K562 (cell line): ENCODE measurements around the gene MAP3K7. TPM values are rescaled to one million over a fixed set of nuclear protein-coding genes. Genes with fewer than 3 reads are reported as not detected.

Experiments used
- BCOR ChIP-seq: fragments of 450-650 bp; IDR thresholded peaks from 2 replicates; pipeline ENCODE4 v1.6.1; 2016
- CBX2 ChIP-seq: fragments of 200-600 bp; sonication (generic); IDR thresholded peaks from one replicate; pipeline ENCODE4 v1.6.1; 2012; ENCODE audit warnings: mild to moderate bottlenecking, low read length, inconsistent platforms; ENCODE audit not compliant: insufficient read depth, poor library complexity, severe bottlenecking
- CTBP1 ChIP-seq: fragments of 450-650 bp; IDR thresholded peaks from 2 replicates; pipeline ENCODE4 v1.6.1; 2016; ENCODE audit warnings: borderline replicate concordance
- FOXK1 ChIP-seq: sonication (generic); formaldehyde crosslinking; IDR thresholded peaks from 2 replicates; pipeline ENCODE4 v1.8.0; 2022; ENCODE audit warnings: missing genetic modification reagents, mild to moderate bottlenecking, borderline replicate concordance
- HEY1 ChIP-seq: fragments of 250-450 bp; sonication (Bioruptor Pico); IDR thresholded peaks from 2 replicates; pipeline ENCODE4 v1.5.0; 2020; ENCODE audit warnings: mild to moderate bottlenecking, moderate library complexity, borderline replicate concordance
- MEIS2 ChIP-seq: fragments of 450-650 bp; IDR thresholded peaks from 2 replicates; pipeline ENCODE4 v1.6.1; 2014; ENCODE audit warnings: mild to moderate bottlenecking; ENCODE audit not compliant: partially characterized antibody
- NCOA1 ChIP-seq: fragments of 450-650 bp; IDR thresholded peaks from 2 replicates; pipeline ENCODE4 v1.6.1; 2016; ENCODE audit warnings: low read depth
- NCOA6 ChIP-seq: fragments of 450-650 bp; IDR thresholded peaks from 2 replicates; pipeline ENCODE4 v1.6.1; 2017; ENCODE audit warnings: mild to moderate bottlenecking
- NCOR1 ChIP-seq: fragments of 450-650 bp; IDR thresholded peaks from 2 replicates; pipeline ENCODE4 v1.6.1; 2016; ENCODE audit warnings: mild to moderate bottlenecking, moderate library complexity
- SAP30 ChIP-seq: fragments of 200-600 bp; sonication (generic); IDR thresholded peaks from 2 replicates; pipeline ENCODE4 v1.6.1; 2012; ENCODE audit warnings: borderline replicate concordance, low read depth, mild to moderate bottlenecking, moderate library complexity, low read length, control low read depth, inconsistent platforms; ENCODE audit not compliant: insufficient read depth, poor library complexity, severe bottlenecking
- TAF15 ChIP-seq: fragments of 200-400 bp; formaldehyde crosslinking; IDR thresholded peaks from 2 replicates; pipeline ENCODE4 v1.6.1; 2017; ENCODE audit warnings: mild to moderate bottlenecking, low read depth, low read length, moderate library complexity
- U2AF1 ChIP-seq: fragments of 200-400 bp; formaldehyde crosslinking; optimal IDR thresholded peaks from 2 replicates; pipeline ENCODE3; 2017; ENCODE audit warnings: mild to moderate bottlenecking, low read depth, low read length, moderate library complexity
- ZNF12 ChIP-seq: sonication (generic); formaldehyde crosslinking; IDR thresholded peaks from 2 replicates; pipeline ENCODE4 v1.4.0; 2020; ENCODE audit warnings: mild to moderate bottlenecking, missing genetic modification reagents
- ZNF212 ChIP-seq: fragments of 450-650 bp; formaldehyde crosslinking; IDR thresholded peaks from 2 replicates; pipeline ENCODE4 v1.4.0; 2020; ENCODE audit warnings: mild to moderate bottlenecking
- ZNF3 ChIP-seq: fragments of 250-450 bp; sonication (Bioruptor Pico); IDR thresholded peaks from 2 replicates; pipeline ENCODE4 v1.5.0; 2021; ENCODE audit warnings: mild to moderate bottlenecking, moderate library complexity
- ZNF347 ChIP-seq: fragments of 450-650 bp; formaldehyde crosslinking; IDR thresholded peaks from 2 replicates; pipeline ENCODE4 v1.4.0; 2020; ENCODE audit warnings: low read depth, mild to moderate bottlenecking, moderate library complexity
- ZNF696 ChIP-seq: fragments of 250-450 bp; sonication (Bioruptor Pico); conservative IDR thresholded peaks from 2 replicates; pipeline ENCODE4 v1.4.0; 2020; ENCODE audit warnings: mild to moderate bottlenecking, moderate library complexity
- ZNF785 ChIP-seq: fragments of 250-450 bp; sonication (Bioruptor Pico); IDR thresholded peaks from 2 replicates; pipeline ENCODE4 v1.4.0; 2020; ENCODE audit warnings: mild to moderate bottlenecking
- ZNF79 ChIP-seq: fragments of 250-450 bp; sonication (Bioruptor Pico); IDR thresholded peaks from 2 replicates; pipeline ENCODE4 v1.4.0; 2020; ENCODE audit warnings: low read depth, mild to moderate bottlenecking, moderate library complexity
- polyA plus RNA-seq, 8 experiments: library from polyadenylated mRNA; depleted of rRNA in 4 of 8; stranded (reverse) in 5 of 8; unstranded in 3 of 8; fragments of >200 nt; fragmentation: Nextera tagmentation in 2 of 8; fragmentation: Illumina TruSeq in 1 of 8; extraction: Ambion mirVana in 2 of 8; extraction: Trizol in 1 of 8; gene quantifications; 2 replicates each; pipeline versions ENCODE4 v1.2.1 to v1.2.3, GENCODE V29; 2011 to 2014; ENCODE audit warnings: inconsistent platforms in 1 of 8, missing spikeins in 1 of 8
- total RNA-seq, 7 experiments: library from RNA; depleted of rRNA in 6 of 7; stranded (reverse); fragments of >200 nt in 6 of 7; fragmentation: Illumina TruSeq in 2 of 7; extraction: Trizol in 2 of 7; gene quantifications; 2 replicates each; pipeline versions ENCODE4 v1.2.1 to v1.2.3, GENCODE V29; 2011 to 2021; ENCODE audit warnings: low replicate concordance in 1 of 7
- TF ChIP-seq, protein P1 (sequence below), 2 experiments: fragments of 250-450 bp in 1 of 2; fragments of 450-650 bp in 1 of 2; sonication (Bioruptor Pico) in 1 of 2; IDR thresholded peaks; 2 replicates each; pipeline versions ENCODE4 v1.6.1 to v1.8.0; 2016 to 2021; ENCODE audit warnings: mild to moderate bottlenecking in 2 of 2, moderate library complexity in 2 of 2, missing compliant biosample characterization in 1 of 2, missing genetic modification characterization in 1 of 2
- TF ChIP-seq, protein P2 (sequence below): sonication (generic); formaldehyde crosslinking; IDR thresholded peaks from 2 replicates; pipeline ENCODE4 v1.9.0; 2022; ENCODE audit warnings: mild to moderate bottlenecking, missing genetic modification reagents
- TF ChIP-seq, protein P3 (sequence below): sonication (generic); formaldehyde crosslinking; IDR thresholded peaks from 2 replicates; pipeline ENCODE4 v1.8.0; 2023; ENCODE audit warnings: mild to moderate bottlenecking, missing genetic modification reagents
- TF ChIP-seq, protein P4 (sequence below), 2 experiments: fragments of 450-650 bp; IDR thresholded peaks; 2 replicates each; pipeline ENCODE4 v1.6.1; 2016

MAP3K7 gene
- total and polyA plus RNA-seq, 9 of the 15 experiments (the other 6 are each of a cell fraction or from before 2014, with no cell fraction given) = 13.4 to 60.9 (median 34.8) TPM

DNA sequence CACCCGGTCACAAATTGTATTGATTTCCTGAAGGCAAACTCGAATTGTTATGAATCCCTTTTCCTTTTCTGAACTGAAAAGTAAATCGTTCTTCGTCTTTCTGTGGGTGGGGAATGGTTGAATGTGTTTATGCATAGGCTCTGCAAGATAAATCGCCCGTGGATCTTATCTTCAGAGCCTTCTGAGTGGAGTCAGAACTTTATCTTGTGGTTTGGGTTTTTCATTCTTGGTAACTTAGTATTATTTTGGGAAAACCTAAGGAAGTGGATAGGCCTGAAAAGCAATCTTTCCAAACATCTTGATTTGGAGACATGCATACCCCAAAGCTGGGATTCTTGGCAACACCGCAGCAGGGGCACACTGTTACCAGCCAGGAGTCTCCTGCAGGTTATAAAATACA, 122.4 kb downstream of the MAP3K7 start (continued):
- TF ChIP-seq NCOA6 (0 out of 2 replicates have a peak, but pooled peaks have one; percentile 18), NCOR1 (peak; percentile 56), ZNF212 (CRISPR knock-in tag) (no peak), ZNF347 (CRISPR knock-in tag) (no peak), CBX2 (no peak), BCOR (0 out of 2 replicates have a peak, but pooled peaks have one; percentile 9), HEY1 (no peak), ZNF696 (CRISPR knock-in tag) (no peak), ZNF3 (CRISPR knock-in tag) (no peak), TAF15 (no peak), ZNF785 (CRISPR knock-in tag) (no peak), MEIS2 (peak; percentile 59), NCOA1 (0 out of 2 replicates have a peak, but pooled peaks have one; percentile 31), SAP30 (no peak), ZNF79 (CRISPR knock-in tag) (no peak), ZNF12 (CRISPR knock-in tag) (no peak), CTBP1 (peak; percentile 50; the same call in 1 of the 2 replicates), U2AF1 (no peak), FOXK1 (CRISPR knock-in tag) (no peak)
- TF ChIP-seq, protein P1, sequence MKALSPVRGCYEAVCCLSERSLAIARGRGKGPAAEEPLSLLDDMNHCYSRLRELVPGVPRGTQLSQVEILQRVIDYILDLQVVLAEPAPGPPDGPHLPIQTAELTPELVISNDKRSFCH (CRISPR knock-in tag; IDR thresholded peaks at IDR 0.05) = no peak
- TF ChIP-seq, protein P1 (tag; IDR thresholded peaks at IDR 0.05) = no peak
- TF ChIP-seq, protein P2, sequence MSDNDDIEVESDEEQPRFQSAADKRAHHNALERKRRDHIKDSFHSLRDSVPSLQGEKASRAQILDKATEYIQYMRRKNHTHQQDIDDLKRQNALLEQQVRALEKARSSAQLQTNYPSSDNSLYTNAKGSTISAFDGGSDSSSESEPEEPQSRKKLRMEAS (CRISPR knock-in tag) = no peak
- TF ChIP-seq, protein P3, sequence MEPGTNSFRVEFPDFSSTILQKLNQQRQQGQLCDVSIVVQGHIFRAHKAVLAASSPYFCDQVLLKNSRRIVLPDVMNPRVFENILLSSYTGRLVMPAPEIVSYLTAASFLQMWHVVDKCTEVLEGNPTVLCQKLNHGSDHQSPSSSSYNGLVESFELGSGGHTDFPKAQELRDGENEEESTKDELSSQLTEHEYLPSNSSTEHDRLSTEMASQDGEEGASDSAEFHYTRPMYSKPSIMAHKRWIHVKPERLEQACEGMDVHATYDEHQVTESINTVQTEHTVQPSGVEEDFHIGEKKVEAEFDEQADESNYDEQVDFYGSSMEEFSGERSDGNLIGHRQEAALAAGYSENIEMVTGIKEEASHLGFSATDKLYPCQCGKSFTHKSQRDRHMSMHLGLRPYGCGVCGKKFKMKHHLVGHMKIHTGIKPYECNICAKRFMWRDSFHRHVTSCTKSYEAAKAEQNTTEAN (CRISPR knock-in tag) = no peak
- TF ChIP-seq, protein P4, sequence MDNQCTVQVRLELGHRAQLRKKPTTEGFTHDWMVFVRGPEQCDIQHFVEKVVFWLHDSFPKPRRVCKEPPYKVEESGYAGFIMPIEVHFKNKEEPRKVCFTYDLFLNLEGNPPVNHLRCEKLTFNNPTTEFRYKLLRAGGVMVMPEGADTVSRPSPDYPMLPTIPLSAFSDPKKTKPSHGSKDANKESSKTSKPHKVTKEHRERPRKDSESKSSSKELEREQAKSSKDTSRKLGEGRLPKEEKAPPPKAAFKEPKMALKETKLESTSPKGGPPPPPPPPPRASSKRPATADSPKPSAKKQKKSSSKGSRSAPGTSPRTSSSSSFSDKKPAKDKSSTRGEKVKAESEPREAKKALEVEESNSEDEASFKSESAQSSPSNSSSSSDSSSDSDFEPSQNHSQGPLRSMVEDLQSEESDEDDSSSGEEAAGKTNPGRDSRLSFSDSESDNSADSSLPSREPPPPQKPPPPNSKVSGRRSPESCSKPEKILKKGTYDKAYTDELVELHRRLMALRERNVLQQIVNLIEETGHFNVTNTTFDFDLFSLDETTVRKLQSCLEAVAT (IDR thresholded peaks at IDR 0.05) = 0 out of 4 replicates have a peak, but pooled peaks of 1 of the 2 experiments have one; percentile 19
